AG10803 (cell line): ENCODE measurements around the gene HIRA.

Experiments
- DNase-seq: peaks from one replicate; pipeline ENCODE4 v3.0.0; 2010; ENCODE audit warnings: low read depth
- H3K4me3 ChIP-seq: 2 replicates; pipeline ENCODE4 v1.5.1; 2011; ENCODE audit warnings: mild to moderate bottlenecking, low read length, control low read depth
- CTCF ChIP-seq: conservative IDR thresholded peaks from 2 replicates; pipeline ENCODE4 v1.5.1; 2011; ENCODE audit warnings: mild to moderate bottlenecking, low read length, control low read depth, inconsistent platforms

HIRA gene

GRCh38 chr22:19295733-19296132, 135.8 kb downstream of the HIRA start:
- no peak overlapping the region for H3K4me3 ChIP-seq
- TF ChIP-seq CTCF: no peak
- no peak for DNase-seq

GRCh38 chr22:19292458-19293230, 138.9 kb downstream of the HIRA start:
- no peak for TF ChIP-seq CTCF
- H3K4me3 ChIP-seq: peak overlapping the region; percentile 81
- DNase-seq: peak; percentile 69

- TF ChIP-seq CTCF: no peak
- peak; percentile 72 for DNase-seq
- H3K4me3 ChIP-seq: peak within 1 kb of the TSS; percentile 81
These were observed 139.7 kb downstream of the HIRA start, which contains the start of gene CLTCL1 for GRCh38 chr22:19291580-19292457. Gene CLTCL1 (minus strand): TSS chr22:19291719. CDS start chr22:19291641, 78 bp downstream.

- TF ChIP-seq CTCF: 0 out of 2 replicates have a peak, but pooled peaks have one; percentile 4
- H3K4me3 ChIP-seq: peak overlapping the region; percentile 79
- DNase-seq: peak; percentile 20
These were observed 140.3 kb downstream of the HIRA start for GRCh38 chr22:19291218-19291579.

GRCh38 chr22:19290400-19291217, 140.9 kb downstream of the HIRA start:
- DNase-seq: no peak
- peak overlapping the region; percentile 79 for H3K4me3 ChIP-seq

More at GRCh38 chr22:19290400-19291217, 140.9 kb downstream of the HIRA start:
- TF ChIP-seq CTCF: no peak
